GM19324 (cell line): ENCODE data around the gene LINGO1.
A peak's percentile ranks its signal among the peaks of the same experiment; 100 is the strongest.

Experiments
- ATAC-seq: cut with Tn5 transposase; IDR thresholded peaks from one replicate; pipeline ENCODE4 v1.9.1; 2021; ENCODE audit warnings: mild to moderate bottlenecking, moderate library complexity; ENCODE audit not compliant: unreplicated experiment, low FRiP score

The LINGO1 gene

DNA sequence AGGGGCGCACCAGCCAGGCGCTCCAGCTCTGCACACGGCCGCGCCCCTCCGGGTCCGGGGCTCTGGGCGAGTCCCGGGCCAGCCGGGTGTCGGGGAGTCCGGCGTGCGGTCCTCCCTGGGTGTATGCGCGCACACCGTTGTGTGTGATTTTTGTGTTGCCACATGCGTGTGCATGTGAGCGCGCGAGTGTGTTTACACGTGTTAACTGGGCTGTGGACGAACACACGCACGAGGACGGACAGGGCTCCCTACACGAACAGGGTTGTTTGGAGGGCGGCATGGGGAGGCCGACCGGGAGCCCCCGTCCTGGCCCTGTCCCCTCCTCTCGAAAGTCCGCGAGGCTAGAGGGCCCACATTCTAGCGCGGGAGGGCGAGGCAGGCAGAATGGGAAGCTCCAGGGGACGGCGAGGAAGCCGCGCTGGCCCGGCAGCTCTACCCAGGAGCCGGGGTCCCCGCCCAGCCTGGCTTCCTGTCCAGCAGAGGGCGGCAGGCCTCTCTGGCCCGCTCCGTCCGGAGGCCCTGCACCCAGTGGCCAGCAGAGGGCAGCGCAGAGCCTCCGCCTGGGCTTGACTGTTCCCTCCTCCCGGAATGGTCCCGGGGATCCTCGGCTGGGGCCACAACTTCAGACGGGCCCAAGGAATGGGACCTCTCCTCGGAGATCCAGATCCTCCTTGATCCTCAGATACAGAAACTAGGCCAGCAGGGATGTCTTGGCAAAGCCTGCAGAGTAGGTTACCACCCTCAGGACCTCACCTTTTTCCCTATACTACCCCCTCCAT lies 611 bp upstream of the LINGO1 start:
- ATAC-seq = peak; percentile 53

DNA sequence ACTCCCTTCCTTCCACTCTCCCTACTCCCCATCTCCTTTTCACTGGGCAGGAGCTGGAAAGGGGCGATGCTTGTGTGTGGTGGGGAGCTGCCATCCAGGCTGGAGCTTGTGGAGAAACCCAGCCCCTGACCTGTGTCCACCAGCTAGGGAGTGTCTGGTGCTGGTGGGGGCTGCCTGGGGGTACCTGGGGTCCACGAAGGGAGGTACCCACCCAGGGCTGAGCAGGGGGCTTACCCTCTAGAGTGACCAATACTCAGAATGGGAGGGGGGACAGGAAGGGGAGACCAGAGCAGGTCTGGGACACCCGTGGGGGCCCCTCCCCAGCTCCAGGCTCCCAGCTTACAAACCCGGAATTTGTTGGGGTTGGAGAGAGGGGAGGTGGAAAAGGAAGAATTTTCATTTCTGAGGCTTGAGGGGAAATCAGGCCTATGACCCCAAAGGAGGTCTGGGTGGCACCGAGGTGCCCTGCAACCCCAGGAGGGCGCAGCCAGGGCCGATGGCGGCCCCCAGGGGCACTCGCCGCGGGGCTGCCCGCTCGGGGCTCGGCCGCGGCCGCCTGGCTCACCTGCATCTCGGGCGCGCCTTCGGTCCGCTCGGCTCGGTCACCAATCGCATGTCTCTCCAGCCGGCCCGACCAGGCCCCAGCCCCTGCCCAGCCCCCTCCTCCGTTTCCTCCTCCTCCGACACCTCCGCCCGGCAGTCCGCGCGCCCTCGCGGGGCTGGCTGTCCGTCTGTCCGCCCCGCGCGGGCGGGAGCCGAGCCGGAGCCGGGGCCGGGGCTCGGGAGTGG lies 773 bp downstream of the LINGO1 start:
- ATAC-seq = no peak

DNA sequence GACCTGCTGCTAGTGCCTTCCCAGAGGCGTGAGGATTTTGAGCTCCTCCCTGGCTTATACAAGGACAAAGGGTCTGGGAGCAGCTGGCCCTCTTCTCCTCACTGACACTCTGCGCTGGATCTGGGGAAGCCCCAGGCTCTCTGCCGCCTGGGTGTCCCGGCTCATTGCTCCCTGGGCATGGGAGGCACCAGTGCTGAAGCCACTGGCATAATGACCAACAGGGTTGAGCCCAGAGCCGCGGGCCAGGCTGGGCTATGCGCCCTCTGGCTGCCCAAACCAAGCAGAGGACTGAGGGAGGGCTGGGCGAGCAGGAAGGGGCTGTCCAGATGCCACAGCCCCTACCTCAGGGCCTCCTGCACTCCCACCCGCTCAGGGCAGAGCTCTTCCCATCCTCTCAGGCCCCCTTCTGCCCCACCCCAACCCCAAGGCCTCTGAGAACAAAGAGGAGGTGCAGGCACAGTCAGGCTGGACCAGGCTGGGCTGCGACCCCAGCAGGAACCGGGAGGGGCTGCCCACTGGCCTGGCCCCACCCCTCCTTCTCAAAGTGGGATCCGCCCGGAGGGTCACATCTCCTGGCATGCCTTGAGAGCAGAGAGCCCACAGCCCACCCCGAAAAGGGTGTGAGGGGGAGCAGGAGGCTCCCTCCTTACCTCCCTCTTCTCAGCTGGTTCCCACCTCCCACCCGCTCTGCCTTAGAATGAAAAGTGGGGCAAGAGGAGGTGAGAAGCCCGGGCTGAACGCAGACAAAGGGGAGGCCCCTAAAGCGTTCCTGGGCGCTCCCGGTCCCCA lies 1.6 kb downstream of the LINGO1 start:
- no peak for ATAC-seq

DNA sequence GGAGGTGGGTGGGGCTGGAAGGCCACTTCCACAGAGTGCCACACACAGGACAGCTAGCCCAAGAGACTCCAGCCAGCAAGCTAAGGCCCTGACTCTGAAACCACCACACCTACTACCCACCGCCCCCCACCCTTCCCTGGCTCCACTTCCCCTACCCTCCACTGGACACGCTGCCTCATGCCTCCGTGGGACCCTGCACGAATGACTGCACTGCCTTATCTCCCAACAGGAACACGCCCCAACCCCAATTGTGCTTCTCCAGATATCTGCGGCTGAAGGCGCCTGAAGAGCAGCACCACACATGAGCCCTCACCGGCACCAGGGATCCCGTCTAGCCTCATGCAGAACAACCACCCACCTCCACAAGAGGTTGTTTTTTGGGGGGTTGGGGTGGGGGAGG lies 2.7 kb downstream of the LINGO1 start:
- no peak for ATAC-seq

DNA sequence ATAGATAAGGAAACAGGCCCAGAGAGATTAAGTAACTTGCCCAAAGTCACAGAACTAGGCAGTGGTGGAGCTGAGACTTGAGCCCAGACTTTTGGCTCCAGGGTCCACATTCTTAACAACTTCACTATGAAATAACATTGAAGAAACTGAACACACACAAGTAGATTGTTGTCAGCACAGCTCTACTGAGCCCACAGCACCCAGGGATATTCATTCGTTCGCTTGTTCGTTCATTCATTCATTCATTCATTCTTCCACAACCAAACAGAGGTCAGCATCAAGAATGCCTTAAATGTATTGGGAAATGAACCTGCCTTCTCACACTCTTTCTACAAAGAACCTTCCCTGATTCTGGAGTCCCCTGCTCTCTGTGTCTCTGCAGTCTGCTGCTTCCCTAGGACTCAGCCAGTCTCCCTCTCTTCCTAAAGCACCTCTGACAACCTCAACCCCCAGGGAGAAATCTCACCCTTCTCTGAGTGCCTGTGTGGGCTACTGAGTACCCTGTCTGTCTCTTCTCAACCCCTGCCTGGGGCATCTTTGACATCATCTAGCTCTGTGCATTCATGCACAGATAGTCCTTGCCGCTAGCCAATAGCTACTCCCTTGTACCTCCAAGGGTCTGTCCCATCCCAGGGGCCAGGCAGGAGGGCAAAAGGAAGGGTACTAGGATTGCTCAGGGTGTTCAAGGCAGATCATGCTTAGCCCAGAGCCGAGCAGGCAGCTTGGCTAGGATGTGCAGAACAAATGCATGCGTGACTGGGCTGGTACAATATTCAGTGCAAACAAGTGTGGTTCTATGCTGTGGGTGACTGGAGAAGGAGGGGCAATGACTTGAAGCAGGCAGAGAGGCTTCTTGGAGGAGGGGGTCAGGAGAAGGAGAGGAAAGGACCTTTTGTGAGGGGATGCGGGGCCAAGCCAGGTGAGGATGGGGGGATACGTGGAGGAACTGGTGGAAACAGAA lies 3.4 kb downstream of the LINGO1 start:
- ATAC-seq = no peak

DNA sequence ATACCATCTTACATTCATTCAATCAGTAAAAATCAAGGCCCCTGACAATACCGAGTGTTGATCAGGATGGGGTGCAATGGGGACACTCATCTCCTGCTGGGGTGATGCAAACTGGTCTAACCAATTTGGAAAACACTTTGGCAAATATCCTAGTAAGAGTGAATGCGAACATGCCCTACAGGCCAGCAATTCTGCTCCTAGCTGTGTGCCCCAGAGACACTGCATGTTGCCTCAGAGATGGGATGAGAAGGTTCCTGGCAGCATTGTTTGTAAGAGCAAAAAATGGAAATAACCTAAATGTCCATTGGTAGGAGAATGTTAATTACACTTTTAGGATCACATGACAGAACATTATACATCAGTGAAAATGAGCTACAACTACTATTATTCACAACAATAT lies 4.7 kb downstream of the LINGO1 start:
- no peak for ATAC-seq

DNA sequence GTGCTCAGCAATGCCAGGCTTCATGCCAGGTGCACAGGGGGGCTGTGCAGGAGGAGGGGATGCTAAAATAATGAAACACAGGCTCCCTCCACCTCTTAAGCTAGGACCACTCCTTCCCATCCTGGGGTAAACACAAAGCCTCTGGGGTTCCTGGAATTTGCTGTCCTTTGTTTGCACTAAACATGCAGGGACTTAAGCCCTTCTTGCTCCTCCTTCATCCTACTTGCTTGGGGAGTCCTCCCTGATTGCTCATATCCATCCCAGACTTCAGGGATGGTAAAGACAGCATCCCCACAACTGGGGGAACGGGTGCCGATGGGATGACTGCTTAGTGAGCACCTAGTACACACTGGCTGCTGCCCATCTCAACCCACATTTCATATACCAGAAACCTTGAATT lies 5.1 kb downstream of the LINGO1 start:
- ATAC-seq = no peak

DNA sequence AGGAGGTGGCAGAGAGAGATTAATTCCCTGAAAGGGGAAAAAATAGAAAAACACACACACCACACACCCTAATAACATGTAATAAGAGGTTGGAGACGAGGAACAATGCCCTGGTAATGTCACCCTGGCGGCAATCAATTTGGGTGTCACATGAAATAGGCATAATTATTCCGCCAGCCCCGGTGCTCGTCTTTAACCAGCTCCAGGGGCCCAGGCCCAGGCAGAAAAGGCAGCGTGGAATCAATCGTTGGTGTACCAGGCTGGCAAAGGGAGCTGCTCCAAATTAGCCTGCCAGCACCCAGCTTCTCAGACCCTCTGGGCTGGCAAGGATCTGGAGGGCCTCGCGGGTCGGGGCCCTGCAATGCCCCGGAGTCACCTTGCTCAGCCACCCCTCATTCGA lies 5.6 kb downstream of the LINGO1 start:
- ATAC-seq = no peak

DNA sequence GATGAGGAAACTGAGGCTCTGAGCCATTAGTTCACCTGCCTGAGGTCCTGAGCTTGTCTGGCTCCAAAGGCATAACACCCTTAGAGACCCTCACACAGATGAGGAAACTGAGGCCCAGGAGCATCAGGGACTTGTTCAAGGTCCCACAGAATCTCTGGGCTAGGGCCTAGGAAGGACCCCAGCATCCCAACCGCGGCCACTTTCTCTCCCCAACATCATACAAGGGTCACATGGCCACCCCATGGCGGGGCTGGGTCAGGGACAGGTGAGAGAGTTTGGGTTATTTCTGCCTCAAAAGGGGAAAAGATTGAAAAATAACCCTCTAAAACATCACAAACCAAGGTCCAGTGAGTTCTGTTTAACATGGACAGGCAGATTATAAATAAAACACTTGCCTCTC lies 6.7 kb downstream of the LINGO1 start:
- ATAC-seq = no peak

DNA sequence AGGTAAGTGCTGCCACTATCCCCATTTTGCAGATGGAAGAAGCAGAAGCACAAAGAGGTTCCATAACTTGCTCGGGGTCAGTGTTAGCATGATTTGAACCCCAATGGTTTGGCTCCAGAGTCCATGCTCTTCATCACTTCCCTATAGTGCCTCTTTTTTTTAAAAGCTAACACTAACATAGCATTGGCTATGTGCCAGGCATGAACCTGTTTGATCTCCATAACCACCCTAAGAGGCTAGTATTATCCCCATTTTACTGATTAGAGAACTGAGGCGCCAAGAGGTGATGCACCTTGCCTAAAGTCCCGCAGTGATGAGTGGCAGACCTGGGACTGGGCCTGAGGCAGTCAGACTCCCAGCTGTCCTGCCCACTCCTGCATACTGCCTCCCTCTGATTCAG lies 7.3 kb downstream of the LINGO1 start:
- ATAC-seq = no peak

DNA sequence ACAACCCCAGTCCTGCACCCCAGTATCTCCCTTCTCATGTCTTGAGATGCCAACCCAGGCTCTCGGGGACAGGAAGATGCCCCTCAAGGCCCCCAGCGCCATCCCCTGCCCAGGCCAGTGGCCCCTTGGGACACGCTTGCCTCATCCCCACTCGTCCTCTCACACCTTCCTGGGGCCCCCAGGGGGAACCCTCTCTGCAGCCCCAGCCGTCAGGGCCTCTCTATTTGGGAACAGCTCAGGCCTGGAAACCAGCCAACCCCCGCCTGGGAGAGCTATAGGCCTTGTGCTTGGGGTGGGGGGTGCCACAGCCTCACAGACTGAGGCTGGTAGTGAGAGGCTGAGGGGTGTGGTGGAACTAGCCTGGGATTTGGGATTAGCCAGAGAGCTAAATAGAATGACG lies 7.8 kb downstream of the LINGO1 start:
- ATAC-seq = no peak

DNA sequence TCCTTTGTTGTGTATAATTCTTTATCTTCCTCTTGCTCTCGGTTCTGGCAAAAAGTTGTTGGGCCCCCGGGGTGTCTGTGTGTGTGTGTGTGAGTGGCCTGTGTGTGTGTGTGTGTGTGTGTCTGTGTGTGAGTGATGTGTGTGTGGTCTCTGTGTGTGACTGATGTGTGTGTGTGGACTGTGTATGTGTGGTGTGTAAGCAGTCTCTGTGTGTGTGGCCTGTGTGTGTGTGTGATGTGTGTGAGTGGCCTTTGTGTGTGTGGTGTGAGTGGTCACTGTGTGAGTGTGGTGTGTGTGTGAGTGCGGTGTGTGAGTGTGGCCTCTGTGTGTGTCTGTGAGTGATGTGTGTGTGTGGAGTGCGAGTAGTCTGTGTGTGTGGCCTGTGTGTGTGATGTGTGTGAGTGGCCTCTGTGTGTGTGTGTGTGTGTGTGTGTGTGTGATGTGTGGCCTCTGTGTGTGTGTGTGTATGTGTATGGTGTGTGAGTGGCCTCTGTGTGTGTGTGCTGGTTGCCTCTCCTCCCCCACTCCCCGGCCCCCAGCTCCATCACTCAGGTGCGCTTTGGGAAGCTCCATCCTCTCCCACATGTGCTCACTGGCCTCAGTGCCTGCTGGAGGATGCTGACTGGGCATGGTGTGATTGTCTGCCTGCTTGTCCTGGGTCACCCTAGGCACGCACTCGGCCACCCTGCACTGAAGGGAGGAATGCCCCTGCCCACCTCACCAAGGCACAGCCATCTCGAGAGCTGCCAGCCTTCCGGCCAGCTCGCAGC lies 8.8 kb downstream of the LINGO1 start:
- no peak for ATAC-seq

DNA sequence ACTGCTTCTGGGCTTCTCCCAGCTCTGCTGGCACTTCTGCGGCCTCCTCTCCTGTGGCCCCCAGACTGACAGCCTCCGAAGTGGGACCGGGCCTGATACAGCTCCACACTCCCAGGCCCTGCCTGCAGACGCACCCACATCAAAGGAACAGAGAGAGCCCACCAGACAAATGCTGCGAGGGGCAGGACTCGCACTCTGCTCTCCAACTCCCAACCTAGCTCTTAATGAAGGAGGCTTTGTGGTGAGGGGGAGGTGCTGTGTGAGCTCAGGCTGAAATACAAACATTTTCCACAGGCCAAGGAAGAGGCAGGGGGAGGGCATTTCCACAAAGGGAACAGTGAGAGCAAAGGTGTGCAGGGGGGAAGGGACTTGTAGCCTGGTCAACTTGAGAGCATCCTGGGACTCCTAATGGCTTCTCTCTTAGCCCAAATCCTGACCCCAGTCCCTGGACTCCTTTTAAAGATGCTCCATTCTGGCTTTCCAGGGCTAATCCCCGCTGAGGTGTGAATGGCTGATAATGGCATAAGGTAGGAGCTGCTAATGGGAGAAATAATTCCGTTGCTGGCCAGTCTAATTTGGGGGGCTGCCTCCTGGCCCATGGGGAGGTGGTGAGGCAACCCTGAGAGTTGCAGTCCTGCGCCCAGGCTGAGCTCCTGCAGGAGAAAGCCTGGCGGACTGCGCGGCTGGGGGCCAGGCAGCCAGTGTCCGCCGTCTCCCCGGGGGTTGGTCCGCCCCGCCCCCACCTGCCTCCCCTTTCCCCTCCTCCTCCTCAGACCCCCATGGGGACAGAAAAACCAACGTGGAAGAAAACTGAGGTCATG lies 9.6 kb downstream of the LINGO1 start:
- no peak for ATAC-seq

DNA sequence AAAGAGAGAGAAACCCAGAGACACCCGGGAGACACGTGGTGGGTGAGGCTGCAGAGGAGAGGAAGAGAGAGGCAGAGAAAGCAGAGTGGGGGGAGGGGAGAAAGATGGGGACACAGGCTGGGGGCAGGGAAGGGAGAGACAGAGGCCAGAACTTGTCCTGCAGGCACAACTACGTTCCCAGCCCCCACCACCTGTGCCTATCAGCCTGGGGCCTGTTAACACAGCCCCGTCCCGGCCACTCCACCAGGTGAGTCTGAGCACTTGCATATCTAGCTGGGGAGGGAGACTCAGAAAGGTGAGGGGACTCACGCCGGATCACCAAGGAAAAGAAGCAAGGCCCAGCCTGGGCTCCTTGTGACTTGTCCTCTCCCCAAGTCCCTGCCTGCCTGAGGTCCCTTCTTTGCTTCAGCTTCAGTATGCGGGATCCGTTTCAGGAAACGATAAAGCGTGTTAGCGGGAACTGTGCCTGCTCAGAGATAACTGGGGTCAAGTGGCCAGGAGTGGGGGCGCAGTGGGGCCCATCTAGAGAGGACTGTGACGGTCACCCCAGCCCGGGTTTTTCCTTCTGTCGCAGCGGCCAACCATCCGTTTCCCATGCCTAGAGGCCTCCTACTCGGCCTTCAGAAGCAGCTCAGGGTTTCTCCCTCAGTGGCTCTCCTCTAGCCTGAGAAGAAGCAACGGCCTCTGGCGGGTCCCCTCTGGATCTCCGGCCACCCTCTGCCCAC lies 10.3 kb downstream of the LINGO1 start:
- no peak for ATAC-seq

DNA sequence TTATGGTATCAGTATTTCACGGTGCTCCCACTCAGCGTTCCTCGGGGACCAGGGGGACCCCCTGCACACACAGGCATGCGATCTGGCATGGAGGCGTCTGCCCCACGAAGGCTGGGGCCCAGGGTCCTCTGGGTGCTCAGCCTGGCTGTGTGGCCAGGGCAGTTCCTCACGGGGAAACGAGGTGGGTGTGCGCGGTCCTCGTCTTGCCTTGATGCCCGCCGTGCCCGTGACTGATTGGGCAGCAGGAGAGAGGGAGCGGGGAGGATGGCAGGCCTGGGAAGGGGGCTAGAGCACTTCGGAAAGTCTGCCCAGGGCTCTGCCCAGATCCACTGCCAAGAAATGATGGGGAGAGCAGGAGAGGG lies 10.9 kb downstream of the LINGO1 start:
- no peak for ATAC-seq

DNA sequence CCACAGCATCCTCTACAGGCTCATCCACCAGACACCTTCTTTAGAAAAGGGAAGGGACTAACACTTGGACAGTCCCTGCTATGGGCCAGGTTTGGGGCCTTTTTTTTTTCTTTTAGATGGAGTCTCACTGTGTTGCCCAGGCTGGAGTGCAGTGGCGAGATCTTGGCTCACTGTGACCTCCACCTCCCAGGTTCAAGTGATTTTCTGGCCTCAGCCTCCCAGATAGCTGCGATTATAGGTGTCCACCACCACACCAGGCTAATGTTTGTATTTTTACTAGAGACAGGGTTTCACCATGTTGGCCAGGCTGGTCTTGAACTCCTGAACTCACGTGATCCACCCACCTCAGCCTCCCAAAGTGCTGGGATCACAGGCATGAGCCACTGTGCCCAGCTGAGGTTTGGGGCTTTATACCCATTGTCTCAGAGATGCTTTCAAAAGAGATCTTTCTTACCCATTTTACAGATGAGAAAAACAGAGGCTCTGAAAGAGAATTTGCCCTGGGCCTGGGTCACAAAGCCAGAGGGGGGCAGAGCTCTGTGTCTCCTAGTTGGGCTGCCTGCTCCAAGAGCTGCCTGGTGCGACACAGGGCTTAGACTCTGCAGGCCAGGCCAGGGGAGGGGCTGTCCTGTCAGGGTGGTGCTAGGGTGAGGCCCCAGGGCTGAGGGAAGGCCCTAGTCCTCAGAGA lies 11.6 kb downstream of the LINGO1 start:
- no peak for ATAC-seq

DNA sequence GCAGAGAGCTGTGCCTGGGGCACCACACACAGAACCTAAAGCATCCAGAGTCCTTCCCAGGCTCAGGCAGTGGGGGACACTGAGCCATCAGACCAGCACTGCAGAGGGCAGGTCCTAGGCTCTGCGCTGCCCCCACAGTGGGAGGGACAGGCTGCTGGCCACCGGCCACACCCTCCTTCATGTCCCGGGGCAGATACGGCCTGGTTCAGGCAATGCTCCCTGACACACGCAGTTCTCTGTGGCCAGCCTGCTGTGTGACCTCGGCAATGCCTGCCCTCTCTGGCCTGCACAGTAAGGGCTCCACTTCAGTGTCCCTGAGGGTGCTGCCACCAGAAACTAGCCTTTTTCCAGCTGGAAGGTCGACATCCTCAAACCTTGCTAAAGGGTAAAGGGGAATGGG lies 12.4 kb downstream of the LINGO1 start:
- no peak for ATAC-seq
